UCSD-AML1 (cell line): ENCODE data around the gene NETO1.
A peak's percentile ranks its signal among the peaks of the same experiment; 100 is the strongest.

Experiments used
- DNase-seq: peaks from one replicate; lab custom pipeline; 2025; ENCODE audit not compliant: unreplicated experiment; lab: John Stamatoyannopoulos, UW

Gene NETO1

DNA sequence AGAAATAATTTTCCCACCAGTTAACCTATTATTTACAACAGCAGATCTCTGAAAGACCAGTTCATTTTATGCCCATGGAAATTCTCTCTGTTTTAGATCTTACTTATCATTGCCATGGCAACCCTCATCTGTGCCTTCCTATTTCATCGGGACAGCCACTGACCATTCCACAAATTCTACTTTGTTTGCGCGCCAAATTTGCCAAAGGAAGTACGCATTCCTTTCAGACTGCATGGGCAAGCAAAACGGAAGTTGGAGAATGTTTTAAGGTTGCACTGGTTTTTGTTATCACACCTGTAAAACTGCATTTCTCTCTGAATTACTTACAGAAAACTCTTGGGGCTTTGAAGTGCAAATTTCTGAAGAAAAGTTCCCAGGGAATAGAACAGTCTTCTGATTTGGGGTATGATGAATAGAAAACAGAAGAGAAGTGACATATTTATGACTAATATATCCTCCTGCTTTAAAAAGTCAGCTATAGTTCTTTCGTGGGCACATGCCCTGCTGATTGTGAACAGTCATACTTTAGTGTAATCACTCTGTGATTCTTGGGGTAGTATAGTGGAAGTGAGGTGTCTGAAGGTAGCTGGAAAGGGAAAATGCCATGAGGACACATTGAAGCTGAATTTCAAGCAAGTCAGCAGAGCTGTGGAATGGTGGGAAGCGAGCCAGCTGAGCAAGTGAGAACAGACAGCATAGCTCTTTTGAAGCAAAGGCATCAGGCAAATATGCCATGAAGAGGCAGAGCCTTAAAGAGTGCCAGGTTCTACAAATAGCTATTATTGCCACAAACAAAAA, 20.9 kb downstream of the NETO1 start:
- no peak for DNase-seq

DNA sequence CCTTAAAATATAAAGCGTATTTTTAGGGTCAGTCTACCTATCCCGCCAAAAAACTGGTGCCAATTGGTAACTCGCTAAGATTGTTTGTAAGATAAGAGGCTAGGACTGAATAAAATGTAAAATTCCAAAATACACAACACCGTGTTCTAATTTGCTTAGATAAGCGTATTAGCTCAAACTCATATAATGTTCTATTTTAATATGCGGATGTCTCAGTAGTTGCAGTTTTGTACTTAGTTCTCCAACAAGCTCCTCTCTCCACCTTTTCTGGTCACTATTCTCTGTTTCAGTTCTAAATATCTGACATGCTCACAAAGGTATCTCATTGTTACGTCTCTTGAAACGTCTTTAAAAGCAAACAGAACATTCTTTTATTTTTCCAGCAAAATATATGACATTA, 24.0 kb downstream of the NETO1 start:
- no peak for DNase-seq

DNA sequence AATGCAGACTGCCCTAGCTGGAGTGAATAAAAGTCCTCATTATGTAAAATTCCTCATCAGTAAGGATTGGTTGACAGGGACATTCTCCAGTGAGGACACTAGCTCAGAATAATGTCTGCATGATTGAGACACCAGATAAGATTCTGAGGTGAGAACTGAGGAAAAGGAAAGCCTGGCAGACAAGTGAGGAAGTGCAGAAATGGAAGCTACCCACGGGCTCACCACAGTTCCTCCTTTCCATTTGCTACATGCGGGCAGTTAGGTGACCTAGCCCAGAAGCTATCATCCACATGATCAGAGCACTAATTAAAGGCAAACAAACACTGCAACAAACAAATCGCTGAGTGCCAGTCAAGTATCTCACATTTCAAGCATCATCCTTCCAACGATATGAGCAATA, 27.7 kb downstream of the NETO1 start:
- DNase-seq: no peak

DNA sequence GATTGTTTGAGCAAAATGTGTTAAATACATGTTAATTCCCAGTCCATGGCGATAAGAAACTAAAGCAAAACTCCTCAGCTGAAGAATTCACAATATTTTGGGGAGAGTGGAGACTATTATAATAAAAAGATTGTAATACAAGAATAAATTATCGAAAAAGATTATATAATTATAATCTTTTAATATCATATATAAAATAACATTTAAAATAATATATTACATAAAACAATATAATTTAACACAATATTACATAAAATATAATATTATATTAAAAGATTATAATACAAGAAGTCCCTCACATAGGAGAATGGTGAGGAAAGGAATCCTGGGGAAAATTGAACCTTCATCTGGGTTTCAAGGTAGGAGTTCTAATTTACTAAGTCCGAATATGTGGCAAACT, 33.1 kb downstream of the NETO1 start:
- DNase-seq: no peak

DNA sequence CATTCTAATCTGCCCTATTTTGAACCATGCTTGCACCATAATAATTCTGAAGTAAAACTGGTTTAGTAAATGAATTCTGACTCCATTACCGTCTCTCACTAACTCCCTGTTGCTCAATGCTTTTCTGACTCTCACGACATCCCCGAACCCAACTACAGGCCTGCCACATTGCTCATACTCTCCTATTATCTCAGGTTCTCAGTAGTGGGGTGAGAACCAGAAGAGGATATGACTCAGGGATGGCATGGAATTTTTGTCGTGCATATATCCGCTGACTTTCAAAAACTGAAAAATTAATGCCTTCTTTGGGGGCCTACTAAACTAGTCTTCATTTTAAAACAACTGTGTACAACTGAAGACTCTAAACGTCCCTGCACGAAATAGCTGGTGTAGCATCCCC, 34.3 kb downstream of the NETO1 start:
- DNase-seq: no peak

DNA sequence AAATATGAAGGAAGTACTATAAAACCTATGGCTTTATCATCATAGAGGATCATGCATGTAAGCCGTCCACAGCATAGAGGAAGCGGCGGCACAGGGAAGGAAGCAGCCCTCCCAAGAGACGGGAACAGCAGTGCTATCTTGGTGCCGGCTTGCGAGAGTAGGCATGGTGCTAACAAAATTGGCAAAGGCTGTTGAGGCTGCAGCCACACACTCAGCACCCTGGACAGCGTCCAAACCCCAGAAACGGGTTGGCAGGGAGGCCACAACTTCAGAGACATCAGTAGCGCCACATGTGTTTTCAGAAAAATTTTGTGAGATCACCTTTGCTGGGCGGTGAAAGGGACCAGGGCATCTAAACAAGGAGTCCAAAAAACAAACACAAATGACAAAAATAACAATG, 37.7 kb downstream of the NETO1 start:
- peak; percentile 38 for DNase-seq

DNA sequence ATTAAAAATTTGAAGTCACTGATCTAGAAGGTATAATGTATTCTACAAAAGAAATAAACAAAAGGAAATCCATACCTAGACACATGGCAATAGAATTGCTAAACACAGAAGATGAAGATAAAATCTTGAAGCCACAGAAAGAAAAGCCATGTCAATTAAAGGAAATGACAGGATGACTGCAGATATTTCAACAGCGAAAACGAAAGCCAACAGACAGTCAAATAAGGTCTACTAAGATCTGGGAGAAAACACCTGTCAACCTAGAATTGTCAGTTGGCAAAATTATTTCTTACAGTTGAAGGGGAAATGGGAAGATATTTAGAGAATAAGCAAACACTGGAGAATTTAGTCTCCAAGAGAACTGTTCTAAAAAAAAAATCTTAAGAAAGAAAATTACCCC, 39.2 kb downstream of the NETO1 start:
- no peak for DNase-seq

DNA sequence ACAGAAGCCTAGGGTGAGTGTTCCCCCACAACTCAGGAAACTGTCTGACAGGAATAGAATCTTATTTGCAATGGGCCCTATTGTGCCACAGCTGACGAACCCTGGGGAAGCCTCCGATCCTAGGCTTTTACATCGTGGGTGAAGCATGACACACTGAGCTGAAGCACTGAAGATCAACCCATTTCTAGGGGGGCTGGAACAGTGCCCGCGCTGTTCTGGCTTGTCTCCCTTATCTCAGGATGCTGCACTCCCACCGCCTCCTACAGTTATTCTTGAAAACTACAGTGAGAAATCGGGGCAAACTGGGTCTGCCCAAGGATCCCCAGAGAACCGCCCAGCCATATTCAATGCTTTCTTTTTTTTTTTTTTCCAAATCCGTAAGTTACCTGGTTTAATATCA, 41.1 kb downstream of the NETO1 start:
- no peak for DNase-seq

DNA sequence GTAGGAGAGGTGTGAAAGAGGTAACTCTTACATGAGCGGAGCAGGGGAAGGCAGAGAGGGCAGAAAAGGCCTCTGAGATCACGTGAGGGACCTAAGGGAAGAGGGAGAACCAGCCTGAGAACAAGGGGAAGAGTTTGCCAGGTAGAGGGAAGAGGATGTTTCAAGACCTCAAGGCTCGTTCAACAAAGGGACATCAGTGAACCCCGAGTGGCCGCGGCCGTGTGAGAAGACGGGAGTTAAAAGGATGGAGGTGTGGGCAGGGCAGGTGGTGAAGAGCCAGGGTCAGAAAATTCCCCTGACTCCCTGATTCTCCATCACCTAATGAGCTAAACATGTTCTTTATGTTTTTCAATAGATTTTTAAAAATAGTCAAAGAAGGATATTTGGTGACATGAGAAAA, 44.4 kb downstream of the NETO1 start:
- no peak for DNase-seq

DNA sequence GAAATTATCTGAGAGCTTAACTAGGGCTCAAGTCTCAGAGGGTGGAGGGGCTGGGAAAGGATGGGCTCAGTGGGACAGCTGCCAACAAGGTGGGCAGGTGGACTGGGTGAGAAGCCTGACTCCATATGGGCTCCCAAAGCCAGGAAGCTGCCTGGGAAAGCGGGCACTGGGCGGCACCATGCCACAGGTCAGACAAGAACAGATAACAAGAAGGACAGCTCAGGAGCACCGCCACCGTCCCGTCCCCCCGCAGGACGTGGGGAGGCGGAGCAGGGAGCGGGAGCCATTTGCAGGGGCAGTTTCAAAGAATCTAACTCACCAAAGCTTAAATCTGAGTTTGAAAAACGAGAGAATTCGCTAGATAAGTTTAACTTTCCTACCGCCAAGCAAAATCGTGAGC, 45.6 kb downstream of the NETO1 start:
- no peak for DNase-seq

DNA sequence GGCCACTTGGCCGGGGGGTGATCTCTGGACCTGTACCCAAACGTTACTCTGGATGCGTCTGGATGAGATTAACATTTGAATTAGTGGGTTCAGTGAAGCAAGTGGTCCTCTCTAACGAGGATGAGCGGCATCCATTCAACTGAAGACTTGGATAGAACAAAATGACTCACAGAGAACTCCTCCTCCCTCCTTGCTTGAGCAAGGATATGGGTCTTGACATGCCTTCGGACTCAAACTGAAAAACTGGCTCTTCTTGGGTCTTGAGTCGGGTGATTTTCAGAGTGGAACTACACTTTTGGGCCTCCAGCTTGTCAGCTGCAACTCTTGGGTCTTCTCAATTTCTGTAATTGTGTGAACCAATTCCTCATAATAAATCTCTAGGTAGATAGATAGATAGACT, 47.2 kb downstream of the NETO1 start:
- no peak for DNase-seq

DNA sequence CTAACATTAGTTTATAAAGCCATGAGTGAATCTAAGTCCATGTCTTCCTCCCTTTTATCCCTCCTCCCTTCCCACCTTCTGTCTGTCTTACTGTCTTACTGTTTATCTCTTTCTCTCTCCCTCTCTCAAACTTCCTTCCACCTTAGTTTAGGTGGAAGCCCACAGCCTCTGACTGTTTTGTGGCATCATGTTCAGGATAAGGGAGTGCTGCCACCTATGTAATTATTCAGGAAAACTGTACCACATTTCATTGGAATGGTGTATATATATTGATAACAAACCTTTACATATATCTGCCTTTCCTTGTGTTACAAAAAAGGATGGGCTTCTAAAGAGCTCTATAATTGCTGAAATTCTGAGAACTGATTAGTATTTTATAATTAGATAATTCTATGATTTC, 48.7 kb downstream of the NETO1 start:
- no peak for DNase-seq

DNA sequence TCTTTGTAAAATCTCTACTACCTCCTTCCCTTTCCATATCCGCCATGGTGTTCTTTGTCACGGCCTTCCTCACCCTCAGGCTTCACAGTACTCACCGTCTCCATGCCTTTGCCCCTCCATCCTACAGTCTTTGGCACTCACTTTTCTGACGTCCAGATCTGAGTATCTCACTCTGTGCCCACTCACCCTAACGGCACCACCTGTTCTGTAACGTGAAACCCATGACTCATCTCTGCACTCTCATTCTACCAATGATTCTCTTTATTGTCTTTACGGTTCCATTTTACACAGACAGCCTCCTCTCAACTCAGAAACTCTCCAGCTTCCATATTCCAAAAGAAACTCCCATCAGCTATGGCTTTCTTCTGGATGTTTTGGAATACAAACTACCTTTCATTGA, 56.7 kb downstream of the NETO1 start:
- DNase-seq: no peak

DNA sequence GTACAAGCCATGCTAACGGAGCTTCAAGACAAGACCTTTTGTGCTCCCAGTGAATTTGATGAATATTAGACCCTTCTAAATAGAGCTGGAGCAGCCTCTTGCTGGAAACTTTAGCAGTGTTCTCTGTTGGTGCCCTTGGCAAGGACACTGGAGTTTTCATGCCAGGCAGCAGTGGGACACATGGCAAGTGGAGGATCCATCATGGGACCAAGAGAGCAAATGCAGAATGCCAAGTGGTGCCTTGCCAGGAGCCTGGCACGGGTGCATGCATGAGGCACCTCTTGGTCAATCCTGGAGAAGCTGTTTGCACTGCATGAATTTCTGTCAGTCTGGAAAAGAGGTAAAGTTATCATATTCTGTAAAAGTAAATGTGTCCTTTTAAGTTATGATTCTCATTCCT, 59.1 kb downstream of the NETO1 start:
- no peak for DNase-seq

DNA sequence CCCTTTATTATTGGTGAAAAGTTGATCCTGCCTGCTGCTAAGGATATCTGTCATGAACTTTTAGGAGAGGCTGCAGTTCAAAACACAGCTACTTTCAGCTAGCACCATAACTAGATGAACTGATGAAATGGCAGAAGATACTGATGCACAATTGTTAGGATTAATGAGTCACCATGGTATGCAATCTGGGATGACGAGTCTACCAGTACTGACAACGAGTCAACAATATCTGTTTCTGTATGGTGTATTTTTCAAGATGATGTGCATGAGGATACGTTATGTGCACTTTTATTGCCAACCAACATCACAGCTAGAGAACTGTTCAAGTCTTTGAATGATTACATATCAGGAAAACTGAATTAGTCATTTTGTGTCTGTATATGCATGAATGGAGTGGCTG, 68.7 kb downstream of the NETO1 start:
- no peak for DNase-seq

DNA sequence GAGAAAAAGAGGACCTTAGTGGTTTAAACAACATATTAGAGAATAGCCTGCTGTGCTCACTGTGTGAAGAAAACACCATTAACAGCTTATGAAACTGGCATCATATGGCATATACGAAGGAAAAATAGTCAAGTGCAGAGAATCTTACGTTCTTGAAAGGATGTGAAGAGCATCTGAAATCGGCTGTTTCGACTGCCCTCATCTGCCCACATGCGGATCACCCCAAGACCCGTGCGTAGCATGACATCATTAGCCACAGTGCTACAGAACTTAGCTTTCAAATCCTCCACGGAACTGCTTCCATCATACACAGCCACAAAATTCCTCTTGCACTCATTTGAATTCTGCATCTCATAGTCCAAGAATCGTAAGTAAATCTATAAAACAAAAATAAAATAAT, 84.3 kb downstream of the NETO1 start:
- DNase-seq: no peak

DNA sequence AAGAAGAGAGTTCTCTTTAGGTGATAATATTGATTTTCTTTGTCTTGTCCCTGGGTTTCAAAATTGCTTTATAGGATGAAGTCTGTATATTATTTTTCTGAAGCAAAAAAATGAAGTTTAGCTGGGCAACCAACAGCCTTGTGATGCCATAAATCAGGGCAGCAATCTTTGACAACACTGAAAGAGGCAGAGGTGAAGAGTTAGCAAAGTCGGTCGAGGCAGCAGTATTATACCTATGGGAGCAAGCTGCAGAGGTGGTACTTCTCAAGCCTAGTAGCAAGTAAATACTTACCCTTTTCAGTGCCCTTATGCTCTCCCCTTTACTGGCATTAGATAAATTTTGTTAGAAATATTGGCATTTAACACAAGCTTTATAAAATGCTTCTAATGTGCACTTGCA, 92.9 kb downstream of the NETO1 start:
- no peak for DNase-seq

DNA sequence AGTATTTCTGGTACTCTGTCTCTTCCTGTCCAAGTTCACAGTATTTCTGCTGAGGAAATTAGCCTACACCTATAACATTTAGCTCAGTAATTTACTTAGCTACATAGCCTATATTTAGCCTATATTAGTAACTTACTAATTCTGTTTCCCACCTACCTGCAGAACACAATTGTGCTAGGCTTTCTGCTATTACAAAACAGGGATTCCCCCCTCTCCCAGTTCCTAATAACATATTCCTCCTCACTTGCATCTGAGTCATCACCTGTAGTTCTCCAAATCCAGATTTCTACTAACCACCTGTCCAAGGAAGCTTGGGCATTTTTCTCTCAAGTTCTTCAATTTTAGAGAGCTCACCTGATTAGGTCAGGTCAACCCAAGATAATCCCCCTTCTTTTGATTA, 94.9 kb downstream of the NETO1 start:
- DNase-seq: no peak

DNA sequence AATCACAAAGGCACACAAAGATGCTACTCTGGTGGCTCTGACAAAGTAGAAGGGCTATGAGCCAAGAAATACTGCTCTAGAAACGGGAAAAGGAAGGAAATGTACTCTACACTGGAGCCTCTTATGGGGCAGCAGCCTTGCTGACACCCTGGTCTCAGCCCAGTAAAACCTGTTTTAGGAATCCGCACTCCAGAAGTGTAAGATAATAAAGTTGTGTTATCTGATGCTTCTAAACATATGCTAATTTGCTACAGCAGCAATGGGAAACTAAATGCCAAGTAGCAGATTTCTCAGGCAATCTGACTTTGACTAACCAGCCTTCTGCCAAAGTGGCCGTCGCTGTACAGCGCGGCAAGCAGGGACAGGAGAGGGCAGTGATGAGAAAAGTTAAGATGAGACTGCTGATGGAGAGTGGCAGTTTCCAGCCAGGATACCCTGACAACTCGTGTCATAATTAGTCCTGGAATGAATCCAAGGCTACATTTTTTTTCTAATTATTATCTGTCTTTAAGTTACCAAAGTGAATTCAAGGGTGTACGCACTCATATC, 99.0 kb downstream of the NETO1 start:
- DNase-seq: no peak

DNA sequence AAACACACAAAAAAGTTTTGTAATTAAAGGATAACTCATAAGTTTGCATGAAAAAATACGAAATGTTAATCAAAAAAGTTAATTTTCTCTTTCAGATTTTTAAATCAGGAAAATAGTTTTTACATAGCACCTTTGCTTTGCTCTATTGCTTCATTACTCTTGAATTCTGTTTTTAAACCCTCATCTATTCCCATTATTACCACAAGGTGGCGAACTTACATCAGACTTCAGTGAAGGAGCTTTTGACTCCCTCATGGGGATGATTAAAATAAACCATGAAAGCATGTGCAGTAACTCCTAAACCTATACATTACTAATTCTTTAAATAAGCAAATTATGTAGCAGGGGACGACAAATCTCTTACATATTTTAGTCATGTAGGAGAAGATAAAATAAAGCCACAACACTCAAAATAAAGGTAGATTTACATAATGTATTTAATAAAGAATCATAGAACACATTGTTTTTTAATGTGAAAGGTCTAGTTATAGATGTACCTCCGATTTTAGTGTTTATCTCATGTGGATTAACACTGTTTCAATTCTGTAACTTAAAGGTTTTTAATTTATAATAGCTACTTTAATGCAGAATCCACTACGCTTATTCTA, 105.2 kb downstream of the NETO1 start:
- DNase-seq: no peak

DNA sequence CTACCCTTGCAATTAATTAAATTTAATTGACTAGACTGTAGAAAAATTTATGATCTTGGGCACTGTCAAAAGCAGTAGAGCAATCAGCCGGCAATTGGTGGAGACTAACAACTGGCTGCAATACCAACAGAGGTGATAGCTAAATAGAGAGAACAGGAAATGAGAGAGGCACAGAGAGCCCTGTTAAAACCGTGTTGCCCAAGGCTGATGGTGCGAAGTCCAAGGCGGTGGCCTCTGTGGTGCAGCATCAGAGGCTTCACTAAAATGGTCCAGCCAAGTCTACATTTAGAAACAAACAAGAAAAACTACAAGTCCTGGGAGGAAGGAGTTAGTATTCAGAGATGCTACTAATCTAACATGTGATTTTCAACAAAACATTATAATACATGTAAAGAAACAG, 115.6 kb downstream of the NETO1 start:
- no peak for DNase-seq

DNA sequence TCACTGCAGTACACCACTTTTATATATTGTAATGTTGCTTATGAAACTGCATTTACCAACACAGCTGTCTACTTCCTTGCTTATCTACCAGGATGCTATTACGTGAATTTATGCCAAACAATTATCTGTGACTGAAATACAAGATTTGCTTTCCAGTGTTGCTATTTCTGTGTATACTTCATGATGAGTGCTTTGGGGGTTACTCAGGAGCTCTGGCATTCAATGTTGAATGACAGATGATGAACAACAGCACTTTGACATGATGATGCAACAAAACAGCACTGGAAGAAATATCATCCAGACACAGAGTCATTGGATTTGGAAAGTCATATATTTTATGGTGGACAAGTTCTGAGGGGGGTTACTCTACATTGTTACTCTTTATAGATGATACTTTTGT, 125.8 kb downstream of the NETO1 start:
- no peak for DNase-seq

DNA sequence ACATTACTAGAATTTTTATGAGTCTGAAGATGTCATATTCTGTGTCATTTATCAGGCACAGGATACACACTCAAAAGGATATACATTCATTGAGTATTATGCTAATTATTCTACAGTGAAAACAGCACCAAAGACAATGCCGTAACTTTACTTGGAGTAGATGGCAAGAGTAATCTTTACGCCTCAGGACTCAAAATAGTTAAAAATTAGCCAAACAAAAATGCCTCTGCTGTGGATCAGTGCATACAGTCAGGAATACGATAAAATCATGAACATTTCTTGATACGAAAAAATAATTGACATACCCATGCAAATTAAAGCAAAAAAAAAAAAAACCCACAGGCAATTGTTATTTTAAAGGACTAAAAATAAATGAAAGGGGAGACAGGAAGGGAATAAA, 129.7 kb downstream of the NETO1 start:
- DNase-seq: no peak
